NT2/D1 (cell line): Measurements from ENCODE around the gene AKNAD1.

ENCODE experiments used
- SUZ12 ChIP-seq: IDR thresholded peaks from 2 replicates; pipeline ENCODE4 v1.6.1; 2011; ENCODE audit not compliant: insufficient read length, insufficient read depth; ENCODE audit errors: extremely low read depth
- YY1 ChIP-seq: IDR thresholded peaks from 2 replicates; pipeline ENCODE4 v1.6.1; 2011; ENCODE audit not compliant: insufficient read length, insufficient read depth
- ZNF274 ChIP-seq: IDR thresholded peaks from 2 replicates; pipeline ENCODE4 v1.6.1; 2011; ENCODE audit warnings: mild to moderate bottlenecking, low read depth, low read length

- TF ChIP-seq SUZ12: no peak
- no peak for TF ChIP-seq ZNF274
- no peak for TF ChIP-seq YY1
Observed at GRCh38 chr1:108850929-108851328, 6.0 kb downstream of the AKNAD1 start.
